ENCODE data around the gene LRRC26.

Gene LRRC26

DNA sequence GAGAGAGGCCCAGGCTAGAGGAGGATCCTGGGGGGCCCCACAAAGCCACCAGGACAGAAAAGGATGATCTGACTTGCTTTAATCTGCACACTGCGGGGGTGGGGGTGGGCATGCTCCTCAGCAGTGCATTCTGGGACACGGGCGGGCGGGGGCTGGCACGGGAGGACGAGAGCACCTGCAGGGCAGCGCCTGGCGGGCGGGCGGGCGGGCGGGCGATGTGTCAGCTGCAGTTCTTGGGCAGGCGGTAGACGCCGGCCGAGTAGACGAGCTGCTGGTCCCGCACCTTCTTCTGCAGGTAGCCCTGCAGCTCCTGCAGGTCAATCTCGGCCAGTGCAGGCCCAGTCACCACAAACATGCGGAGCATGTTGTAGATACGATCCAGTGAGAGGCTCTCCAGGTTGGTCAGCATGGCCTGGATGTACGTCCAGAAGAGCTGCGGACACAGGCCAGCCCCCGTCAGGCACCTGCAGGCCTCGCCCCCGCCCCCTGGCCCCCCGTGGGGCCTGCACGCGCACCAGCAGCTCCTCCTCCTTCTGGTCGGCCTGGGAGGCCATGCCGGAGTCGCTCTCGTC is 5.0 kb upstream of the LRRC26 start:
- TF ChIP-seq, protein P1, sequence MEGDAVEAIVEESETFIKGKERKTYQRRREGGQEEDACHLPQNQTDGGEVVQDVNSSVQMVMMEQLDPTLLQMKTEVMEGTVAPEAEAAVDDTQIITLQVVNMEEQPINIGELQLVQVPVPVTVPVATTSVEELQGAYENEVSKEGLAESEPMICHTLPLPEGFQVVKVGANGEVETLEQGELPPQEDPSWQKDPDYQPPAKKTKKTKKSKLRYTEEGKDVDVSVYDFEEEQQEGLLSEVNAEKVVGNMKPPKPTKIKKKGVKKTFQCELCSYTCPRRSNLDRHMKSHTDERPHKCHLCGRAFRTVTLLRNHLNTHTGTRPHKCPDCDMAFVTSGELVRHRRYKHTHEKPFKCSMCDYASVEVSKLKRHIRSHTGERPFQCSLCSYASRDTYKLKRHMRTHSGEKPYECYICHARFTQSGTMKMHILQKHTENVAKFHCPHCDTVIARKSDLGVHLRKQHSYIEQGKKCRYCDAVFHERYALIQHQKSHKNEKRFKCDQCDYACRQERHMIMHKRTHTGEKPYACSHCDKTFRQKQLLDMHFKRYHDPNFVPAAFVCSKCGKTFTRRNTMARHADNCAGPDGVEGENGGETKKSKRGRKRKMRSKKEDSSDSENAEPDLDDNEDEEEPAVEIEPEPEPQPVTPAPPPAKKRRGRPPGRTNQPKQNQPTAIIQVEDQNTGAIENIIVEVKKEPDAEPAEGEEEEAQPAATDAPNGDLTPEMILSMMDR (conservative IDR thresholded peaks at IDR 0.05; ENCODE audit: low read depth, low read length): no peak
- DNase-seq (ENCODE audit: low read depth): no peak
- no peak overlapping the region for H3K4me3 ChIP-seq (ENCODE audit: low read length)

DNA sequence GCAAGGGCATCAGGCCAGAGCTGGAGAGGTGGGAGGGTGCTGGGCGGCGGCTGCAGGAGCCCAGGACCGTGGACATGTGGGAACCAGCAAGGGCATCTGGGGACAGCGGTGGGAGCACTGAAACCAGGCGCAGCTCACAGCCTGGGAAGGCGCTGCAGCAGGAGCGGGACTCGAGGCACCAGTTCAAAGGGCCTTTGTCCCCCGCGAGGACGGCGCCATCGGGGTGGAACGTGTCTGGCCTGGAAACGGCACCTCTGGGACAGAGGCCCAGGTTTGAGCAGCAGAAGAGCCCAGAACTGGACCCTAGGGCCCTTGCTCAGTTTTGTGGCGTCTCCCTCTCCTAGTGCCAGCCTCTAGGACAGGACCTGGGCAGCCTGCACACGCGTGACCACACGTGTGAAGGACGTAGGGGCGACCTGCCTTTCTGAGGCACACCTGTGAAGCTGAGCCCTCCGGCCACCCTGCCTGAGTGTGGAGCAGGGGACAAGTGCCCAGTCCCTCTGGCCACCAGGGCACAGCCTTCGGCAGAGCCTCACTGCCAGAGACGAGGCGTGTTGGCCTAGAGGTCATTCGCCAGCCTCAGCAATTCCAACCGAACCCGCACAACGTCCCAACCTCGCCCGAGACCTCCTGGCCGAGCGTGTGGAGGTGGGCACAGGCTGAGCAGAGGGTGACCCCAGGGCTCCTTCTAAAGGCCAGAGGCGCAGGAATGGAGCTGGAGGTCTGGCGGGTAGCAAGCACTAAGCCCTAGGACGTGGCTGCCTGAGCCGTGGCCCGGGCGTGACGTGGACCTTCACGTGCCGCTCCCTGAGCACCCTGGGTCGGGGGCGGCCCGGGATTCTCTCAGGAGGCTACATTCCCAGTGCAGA is 4.2 kb upstream of the LRRC26 start:
- H3K4me3 ChIP-seq (ENCODE audit: low read length): no peak overlapping the region
- TF ChIP-seq, protein P1 (conservative IDR thresholded peaks at IDR 0.05; ENCODE audit: low read depth, low read length): no peak
- no peak for DNase-seq (ENCODE audit: low read depth)

DNA sequence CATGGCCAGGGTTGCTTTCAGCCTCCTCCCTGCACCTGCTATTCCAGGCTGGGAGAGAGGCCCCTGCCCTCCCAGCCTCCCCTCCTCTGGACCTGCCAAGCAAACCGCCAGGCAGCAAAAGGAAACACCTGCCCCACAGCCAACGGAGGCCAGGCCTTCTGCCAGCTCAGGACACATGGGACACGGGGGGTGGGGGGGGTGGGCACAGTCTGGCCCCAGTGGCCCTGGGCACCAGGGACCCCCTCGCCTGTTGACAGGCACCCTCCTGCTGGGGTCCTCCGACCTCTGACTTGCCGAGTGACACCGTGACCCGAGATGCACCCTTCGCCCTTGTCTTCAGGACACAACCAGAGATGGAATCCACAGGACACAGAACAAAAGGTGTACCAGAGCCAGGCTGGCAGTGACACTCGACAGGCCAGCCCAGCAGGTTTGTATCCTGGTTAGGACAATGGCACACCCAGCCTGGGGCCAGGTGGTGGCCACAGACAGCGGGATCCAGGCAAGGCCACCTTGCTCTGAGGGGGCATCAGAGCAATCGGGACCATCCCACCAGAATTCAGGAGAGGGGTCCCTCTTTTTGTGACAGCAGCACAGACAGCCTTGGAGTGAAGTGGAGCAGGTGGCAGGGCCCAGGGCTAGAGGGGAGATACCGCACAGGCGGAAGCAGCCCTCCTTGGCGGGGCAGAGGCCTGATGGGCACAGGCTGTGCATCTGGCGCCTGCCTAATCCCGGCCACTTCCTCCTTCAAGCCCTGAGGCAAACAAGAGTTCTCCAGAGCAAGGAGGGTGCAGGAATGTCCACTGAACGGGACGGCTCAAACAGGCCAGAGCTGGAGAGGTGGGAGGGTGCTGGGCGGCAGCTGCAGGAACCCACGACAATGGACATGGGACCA is 3.3 kb upstream of the LRRC26 start:
- no peak for DNase-seq (ENCODE audit: low read depth)
- TF ChIP-seq, protein P1 (conservative IDR thresholded peaks at IDR 0.05; ENCODE audit: low read depth, low read length): no peak
- no peak overlapping the region for H3K4me3 ChIP-seq (ENCODE audit: low read length)

DNA sequence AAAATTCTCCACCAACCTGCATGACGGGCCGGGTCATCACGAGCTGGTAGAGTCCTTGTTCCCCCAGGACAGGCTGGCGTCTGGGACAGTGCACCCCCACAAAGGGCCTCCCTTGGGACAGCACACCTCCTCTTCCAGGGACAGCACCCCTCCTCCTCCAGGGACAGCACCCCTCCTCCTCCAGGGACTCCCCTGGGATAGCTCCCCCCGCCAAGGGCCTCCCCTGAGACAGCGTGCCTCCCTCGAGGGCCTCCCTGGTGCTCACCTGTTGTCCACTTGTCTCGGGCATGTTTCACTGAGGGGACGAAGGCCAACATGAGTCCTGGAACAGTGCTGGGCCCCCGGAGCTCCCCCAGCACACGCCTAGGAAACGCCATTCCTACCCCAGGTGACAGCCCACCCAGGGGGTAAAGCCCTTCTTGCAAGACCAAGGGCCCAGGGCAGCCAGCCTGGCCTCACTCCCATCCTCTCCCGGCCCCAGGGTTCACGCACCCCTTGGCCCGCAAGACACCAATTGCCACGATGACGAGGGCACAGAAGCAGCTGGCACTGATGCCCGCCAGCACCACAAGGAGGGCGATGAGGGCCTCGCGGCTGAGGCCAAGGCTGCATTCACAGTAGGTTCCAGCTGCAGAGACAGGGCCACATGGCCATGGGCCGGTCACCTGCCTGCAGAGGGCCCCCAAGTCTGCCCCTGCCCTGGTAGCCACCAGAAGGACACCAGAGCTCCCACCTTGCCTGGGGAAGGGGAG is 1.5 kb upstream of the LRRC26 start:
- TF ChIP-seq, protein P1 (conservative IDR thresholded peaks at IDR 0.05; ENCODE audit: low read depth, low read length): no peak
- no peak overlapping the region for H3K4me3 ChIP-seq (ENCODE audit: low read length)
- no peak for DNase-seq (ENCODE audit: low read depth)

DNA sequence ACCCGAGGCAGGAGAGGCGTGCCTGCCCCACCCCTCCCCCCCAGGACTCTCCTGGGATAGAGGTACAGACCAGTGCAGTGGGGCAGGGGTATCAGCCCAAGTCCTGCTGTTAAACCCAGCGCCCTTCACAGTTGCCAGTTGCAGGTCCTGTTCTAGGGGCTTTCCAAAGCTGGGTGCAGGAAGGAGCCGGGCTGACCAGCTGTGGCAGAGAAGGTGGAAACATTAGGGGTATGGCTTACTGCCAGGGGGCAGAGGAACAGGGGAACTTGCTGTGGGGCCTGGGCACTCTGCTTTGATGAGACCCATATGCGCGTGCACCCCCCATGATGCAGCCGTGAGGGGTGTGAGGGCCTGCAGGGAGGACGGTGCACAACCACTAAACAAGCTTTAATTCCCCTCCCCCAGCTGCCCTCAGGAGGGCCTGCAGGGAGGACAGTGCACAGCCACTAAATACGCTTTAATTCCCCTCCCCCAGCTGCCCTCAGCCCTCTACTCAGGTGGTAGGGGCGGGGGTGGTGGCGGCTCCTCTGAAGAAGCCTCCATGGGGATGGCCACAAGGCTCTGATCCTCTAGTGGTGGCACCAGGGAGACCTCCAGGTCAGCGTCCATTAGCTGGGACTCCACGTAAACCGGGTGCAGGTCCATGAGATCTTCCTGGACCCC is 766 bp upstream of the LRRC26 start:
- TF ChIP-seq, protein P1 (conservative IDR thresholded peaks at IDR 0.05; ENCODE audit: low read depth, low read length): no peak
- H3K4me3 ChIP-seq (ENCODE audit: low read length): no peak overlapping the region
- DNase-seq (ENCODE audit: low read depth): no peak

Measured in retinal pigment epithelial cell (primary cell).